Retinal pigment epithelial cell (primary cell): Measurements from ENCODE around the gene KCNG1.
A peak's percentile ranks its signal among the peaks of the same experiment; 100 is the strongest.

Source experiments
- DNase-seq: peaks from one replicate; pipeline ENCODE4 v3.0.0-alpha.2; 2010; ENCODE audit warnings: low read depth
- H3K4me3 ChIP-seq: 2 replicates; pipeline ENCODE4 v1.5.1; 2011; ENCODE audit warnings: mild to moderate bottlenecking, low read length, control low read depth, moderate library complexity
- CTCF ChIP-seq: conservative IDR thresholded peaks from 2 replicates; pipeline ENCODE4 v1.5.1; 2011; ENCODE audit warnings: low read depth, low read length, control low read depth, inconsistent platforms

KCNG1 gene

GRCh38 chr20:50995506-50995905 lies 27.4 kb downstream of the KCNG1 start:
- TF ChIP-seq CTCF: no peak
- no peak for DNase-seq
- H3K4me3 ChIP-seq: no peak overlapping the region

- no peak overlapping the region for H3K4me3 ChIP-seq
- no peak for TF ChIP-seq CTCF
- DNase-seq: no peak
These were observed 29.0 kb downstream of the KCNG1 start for GRCh38 chr20:50993876-50994275.

- peak; percentile 76 for TF ChIP-seq CTCF
- DNase-seq: no peak
- no peak overlapping the region for H3K4me3 ChIP-seq
These were observed 30.0 kb downstream of the KCNG1 start for GRCh38 chr20:50992733-50993457.

GRCh38 chr20:50992336-50992732 lies 30.6 kb downstream of the KCNG1 start:
- no peak for TF ChIP-seq CTCF
- no peak for DNase-seq
- H3K4me3 ChIP-seq: no peak overlapping the region

GRCh38 chr20:50991076-50991475 lies 31.8 kb downstream of the KCNG1 start:
- DNase-seq: no peak
- TF ChIP-seq CTCF: no peak
- H3K4me3 ChIP-seq: no peak overlapping the region

GRCh38 chr20:50987493-50988210 lies 35.3 kb downstream of the KCNG1 start:
- H3K4me3 ChIP-seq: no peak overlapping the region
- peak; percentile 87 for TF ChIP-seq CTCF
- DNase-seq: no peak

- no peak for DNase-seq
- H3K4me3 ChIP-seq: no peak overlapping the region
- no peak for TF ChIP-seq CTCF
These were observed 39.6 kb downstream of the KCNG1 start for GRCh38 chr20:50983321-50983720.
